NCI-H774 (cell line): Measurements from ENCODE around the gene ERVV-1.
"Not testable (repeated sequence)": the region's sequence is repeated elsewhere in the genome, so short reads cannot be mapped to it uniquely, and the experiment has no call there.

Source experiments
- DNase-seq: peaks from one replicate; lab custom pipeline; 2025; lab: John Stamatoyannopoulos, UW

The ERVV-1 gene

DNA sequence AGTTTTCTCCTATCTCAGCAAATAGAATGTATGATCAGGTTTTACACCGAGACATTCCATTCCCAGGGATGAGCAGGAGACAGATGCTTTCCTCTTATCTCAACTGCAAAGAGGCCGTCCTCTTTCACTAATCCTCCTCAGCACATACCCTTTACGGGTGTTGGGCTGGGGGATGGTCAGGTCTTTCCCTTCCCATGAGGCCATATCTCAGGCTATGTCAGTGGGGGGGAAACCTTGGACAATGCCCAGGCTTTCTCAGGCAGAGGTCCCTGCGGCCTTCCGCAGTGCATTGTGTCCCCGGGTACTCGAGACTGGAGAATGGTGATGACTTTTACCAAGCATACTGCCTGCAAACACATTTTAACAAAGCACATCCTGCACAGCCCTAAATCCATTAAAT, 14.6 kb downstream of the ERVV-1 start:
- DNase-seq = not testable (repeated sequence)

DNA sequence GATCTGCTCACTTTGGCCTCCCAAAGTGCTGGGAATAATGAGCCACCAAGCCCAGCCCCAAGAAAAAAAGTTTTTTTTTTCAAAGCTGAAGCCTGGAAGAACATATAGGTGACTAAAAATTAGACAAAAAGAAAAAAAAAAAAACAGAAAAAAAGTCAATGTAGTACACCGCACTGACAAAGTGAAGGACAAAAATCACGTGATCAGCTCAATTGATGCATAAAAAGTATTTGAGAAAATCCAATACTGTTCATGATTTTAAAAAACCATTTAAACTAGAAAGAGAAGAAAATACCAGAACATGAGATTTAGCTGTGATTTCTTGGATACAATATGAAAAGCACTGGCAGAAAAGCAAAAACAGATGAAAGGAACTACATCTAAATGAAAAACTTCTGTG, 20.3 kb downstream of the ERVV-1 start:
- no peak for DNase-seq

DNA sequence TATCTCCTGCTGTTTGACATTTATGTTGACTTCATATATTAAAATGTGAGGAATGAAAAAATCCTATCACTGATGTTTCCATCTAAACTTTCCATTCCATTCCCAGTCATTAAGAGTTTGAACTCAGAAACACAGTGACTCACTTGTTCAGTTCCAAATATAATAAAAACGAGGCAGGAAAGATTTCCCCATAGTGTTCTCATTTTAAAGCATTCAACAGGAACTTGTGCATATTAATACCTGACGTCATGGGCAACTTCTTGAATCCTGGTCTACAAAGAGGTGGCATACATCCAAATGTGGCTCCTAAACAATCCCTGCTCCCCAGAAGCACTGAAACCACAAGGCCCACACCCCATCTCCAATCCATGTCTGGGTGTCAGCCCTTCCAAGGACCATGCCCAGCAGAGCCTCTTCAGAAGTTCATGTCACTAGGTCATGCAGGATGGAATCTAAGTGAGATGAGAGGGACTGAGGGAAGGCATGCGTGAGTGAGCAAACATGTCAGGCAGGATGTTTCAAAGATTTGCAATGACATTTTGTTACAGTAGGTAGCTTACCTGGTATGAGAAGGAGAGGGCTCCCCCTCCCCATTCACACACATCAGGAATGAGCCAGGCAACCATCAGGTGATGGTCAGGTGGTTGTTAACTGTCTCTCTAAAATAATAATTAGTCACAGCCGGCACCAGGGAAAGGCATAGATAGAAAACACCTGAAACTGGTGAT, 21.4 kb downstream of the ERVV-1 start:
- DNase-seq = no peak

DNA sequence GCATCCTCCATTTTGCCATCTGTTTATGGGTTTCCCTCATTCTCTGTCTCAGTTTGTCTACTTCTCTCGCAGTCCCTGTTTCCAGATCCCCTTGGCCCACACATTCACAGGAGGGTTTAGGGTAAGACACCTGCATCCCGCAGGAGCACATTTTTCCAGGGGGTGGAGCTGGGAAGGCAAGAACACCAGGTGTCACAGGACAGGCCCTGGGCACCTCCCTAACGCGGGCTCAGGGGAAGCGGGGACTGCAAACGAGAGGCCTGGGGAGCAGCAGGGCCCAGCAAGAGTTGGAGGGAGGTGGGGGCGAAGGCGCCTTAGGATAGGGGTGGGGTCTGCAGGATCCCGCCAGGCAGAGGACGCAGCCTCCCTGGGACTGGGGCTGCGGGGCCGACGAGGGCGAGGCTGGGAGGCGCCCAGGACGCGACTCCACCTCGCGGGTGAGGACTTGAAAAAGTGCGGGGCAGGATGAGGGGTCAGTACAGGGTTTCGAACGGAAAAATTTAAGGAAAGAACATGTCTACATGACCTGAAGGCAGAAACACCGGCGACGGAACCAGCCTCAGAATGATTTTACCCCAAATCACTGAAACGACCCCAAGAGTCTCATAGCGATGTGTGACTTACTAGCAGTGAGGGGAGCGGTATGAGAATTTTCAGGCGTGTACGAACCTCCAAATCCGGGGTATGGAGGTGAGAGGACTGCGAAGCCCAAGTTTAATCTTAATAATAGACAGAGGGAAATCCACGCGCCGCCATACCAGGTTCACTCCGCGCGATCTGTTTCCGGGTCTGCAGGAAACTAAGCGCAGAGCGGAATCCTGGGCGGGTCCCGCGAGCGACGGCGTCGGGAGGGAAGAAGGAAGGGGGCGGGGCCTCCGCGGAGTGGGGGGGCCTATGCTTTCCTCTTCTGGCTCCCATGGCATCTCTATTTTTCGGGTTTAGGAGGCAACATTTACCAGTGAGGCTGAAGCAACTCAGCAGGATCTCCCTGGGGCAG, 23.7 kb downstream of the ERVV-1 start:
- DNase-seq = no peak

DNA sequence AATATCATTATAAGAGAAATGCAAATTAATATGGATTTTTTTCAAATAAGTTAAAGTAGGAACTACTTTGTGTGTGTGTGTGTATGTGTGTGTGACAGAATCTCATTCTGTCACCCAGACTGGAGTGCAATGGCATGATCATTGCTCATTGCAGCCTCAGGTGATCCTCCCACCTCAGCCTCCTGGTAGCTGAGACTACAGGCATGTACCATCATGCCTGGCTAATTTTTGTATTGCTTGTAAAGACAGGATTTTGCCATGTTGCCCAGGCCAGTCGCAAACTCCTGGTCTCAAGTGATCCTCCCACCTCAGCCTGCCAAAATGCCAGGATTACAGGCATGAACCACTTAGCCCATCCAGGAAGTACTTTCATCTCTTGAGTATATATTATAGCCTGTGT, 27.6 kb downstream of the ERVV-1 start:
- no peak for DNase-seq

DNA sequence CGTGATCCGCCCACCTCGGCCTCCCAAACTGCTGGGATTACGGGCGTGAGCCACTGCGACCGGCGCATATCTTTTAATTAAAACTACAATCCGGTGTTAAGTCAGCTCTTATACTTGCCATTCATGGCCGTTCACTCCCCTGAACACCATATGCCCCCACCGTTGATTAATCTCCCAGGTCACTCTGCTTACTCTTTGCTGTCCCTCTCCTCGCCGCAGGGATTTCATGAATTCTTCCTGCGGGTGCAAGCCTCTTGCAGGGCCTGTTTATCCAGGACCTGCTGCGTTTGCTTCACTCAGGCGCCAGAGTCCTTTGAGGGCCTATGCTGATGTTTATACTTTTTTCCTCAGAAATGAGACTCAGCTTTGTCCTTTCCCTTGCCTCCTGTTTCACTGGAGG, 31.8 kb downstream of the ERVV-1 start:
- no peak for DNase-seq

DNA sequence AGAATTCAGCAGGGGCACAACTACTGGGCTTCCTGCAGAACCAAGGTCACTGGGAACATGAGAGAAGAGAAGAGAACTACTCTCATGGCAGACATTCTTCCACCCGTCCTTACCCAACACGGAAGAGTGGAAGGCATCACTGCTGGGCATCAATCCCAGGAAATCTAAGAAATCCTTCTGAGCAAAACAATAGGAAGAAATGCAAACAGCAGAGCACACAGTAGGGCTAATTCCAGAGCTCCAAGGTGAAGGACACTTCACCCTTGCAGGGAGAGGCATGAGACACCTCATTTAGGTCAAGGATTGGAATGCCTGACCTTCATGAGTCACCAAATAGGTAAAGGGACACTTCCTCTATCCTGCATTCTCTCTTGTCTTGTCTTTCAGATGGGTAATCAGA, 33.7 kb downstream of the ERVV-1 start:
- no peak for DNase-seq

DNA sequence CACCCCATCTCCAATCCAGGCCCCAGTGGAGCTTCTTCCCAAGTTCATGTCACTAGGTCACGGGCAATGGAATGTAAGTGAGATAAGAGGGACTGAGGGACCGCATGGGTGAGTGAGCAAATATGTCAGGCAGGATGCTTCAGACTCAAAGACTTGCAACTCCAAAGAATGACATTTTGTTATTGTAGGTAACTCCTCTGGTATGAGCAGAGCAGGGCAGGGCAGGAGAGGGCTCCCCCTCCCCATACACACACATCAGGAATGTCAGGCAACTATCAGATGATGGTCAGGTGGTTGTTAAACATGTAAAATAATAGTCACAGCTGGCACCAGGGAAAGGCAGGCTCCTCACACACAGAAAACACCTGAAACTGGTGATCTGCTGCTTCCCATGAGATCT, 41.4 kb downstream of the ERVV-1 start:
- no peak for DNase-seq

DNA sequence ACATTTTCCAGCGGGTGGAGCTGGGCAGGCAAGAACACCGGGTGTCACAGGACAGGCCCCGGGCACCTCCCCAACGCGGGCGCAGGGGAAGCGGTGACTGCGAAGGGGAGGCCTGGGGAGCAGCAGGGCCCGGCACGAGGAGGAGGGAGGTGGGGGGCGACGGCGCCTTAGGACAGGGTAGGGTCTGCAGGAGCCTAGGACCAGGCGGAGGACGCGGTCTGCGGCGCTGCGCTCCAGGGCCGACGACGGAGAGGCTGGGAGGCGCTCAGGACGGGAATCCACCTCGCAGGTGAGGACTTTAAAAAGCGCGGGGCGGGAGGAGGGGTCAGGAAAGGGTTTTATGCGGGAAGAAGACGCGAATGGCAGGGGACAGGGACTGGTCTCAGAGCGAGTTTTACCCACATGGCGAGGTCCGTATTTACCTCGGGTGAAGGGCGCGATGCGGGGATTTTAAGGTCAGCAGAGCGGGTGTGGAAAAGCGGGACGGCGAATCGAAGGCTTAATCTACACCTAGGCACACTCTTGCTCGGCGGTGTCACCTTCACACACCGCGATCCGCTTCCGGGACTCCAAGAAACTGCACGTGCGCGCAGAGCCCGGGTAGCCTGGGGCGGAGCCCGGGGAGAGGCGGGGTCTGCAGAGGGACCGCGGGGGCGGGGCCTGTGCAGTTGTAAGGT, 44.3 kb downstream of the ERVV-1 start:
- no peak for DNase-seq
